Breast epithelium (tissue), 3 donors: ENCODE measurements around the gene ATP1A2.

Experiments used
- CTCF ChIP-seq, 3 donors: fragments of 450-650 bp; IDR thresholded peaks; one replicate each; pipeline ENCODE4 v1.5.1; 2016 to 2017; ENCODE audit warnings: antibody characterized with exemption in 3 of 3, mild to moderate bottlenecking in 3 of 3, moderate library complexity in 3 of 3
- POLR2A ChIP-seq: fragments of 450-650 bp; IDR thresholded peaks from one replicate; pipeline ENCODE4 v1.6.1; 2016; ENCODE audit warnings: antibody characterized with exemption, mild to moderate bottlenecking, moderate library complexity

GRCh38 chr1:160080381-160081100, 35.0 kb upstream of the ATP1A2 start:
- no peak for TF ChIP-seq POLR2A
- TF ChIP-seq CTCF (IDR thresholded peaks at IDR 0.05): no peak
